ENCODE measurements around the gene TSPAN32.

DNA sequence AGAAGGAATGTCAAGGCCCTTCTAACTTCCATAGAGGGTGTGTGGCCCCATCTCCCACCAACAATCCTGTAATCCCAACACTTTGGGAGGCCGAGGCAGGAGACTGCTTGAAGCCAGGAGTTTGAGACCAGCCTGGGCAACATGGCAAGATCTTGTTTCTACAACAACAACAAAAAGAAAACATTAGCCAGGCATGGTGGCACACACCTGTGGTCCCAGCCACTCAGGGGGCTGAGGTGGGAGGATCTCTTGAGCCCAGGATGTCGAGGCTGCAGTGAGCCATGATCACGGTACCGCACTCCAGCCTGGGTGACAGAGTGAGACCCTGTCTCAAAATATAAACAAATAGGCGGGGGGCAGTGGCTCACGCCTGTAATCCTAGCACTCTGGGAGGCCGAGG lies 16.9 kb downstream of the TSPAN32 start:
- TF ChIP-seq CTCF (optimal IDR thresholded peaks at IDR 0.05 in 1 of 3, IDR thresholded peaks at IDR 0.05 in 1 of 3, conservative IDR thresholded peaks at IDR 0.05 in 1 of 3; ENCODE audit: extremely low read depth in 1 of 3, insufficient read depth in 2 of 3, low read length in 3 of 3) (no peak), EZH2 (IDR thresholded peaks at IDR 0.05; ENCODE audit: low read length) (no peak)

Data from keratinocyte (primary cell).